Neutrophil (primary cell): Measurements from ENCODE around the gene SPG21.

Source experiments
- H3K27ac ChIP-seq: fragments of 200-600 bp; sonication (generic); 2 replicates; pipeline ENCODE4 v1.5.1; 2016; ENCODE audit warnings: mild to moderate bottlenecking, moderate library complexity
- H3K27me3 ChIP-seq: fragments of 200-600 bp; sonication (generic); 2 replicates; pipeline ENCODE4 v1.6.0; 2016; ENCODE audit warnings: mild to moderate bottlenecking
- H3K36me3 ChIP-seq: fragments of 200-600 bp; sonication (generic); 2 replicates; pipeline ENCODE4 v1.5.1; 2017
- H3K4me1 ChIP-seq, 2 experiments: fragments of 200-600 bp in 1 of 2; sonication (generic) in 1 of 2; 1 replicate in 1 of 2; 2 replicates in 1 of 2; pipeline versions ENCODE4 v1.5.1 to v1.6.1; 2013 to 2016; ENCODE audit warnings: low read depth in 1 of 2, low read length in 1 of 2, mild to moderate bottlenecking in 1 of 2, moderate library complexity in 1 of 2; ENCODE audit not compliant: control insufficient read depth in 1 of 2, insufficient read depth in 1 of 2
- H3K4me3 ChIP-seq, 2 experiments: fragments of 200-600 bp in 1 of 2; sonication (generic) in 1 of 2; 1 replicate in 1 of 2; 2 replicates in 1 of 2; pipeline ENCODE4 v1.5.1; 2013 to 2016; ENCODE audit warnings: low read depth in 1 of 2, low read length in 1 of 2, mild to moderate bottlenecking in 1 of 2, moderate library complexity in 1 of 2
- H3K9me3 ChIP-seq: fragments of 200-600 bp; sonication (generic); 2 replicates; pipeline ENCODE4 v1.5.1; 2016
- TF ChIP-seq, protein P1 (sequence below): fragments of 200-600 bp; sonication (generic); IDR thresholded peaks from 2 replicates; pipeline ENCODE4 v1.5.1; 2016; ENCODE audit warnings: antibody characterized with exemption

Gene SPG21

GRCh38 chr15:65033659-65034269 lies 44.0 kb upstream of the SPG21 start:
- Histone ChIP-seq H3K27ac (no peak overlapping the region), H3K36me3 (no peaks in the 10 kb centered on the region), H3K9me3 (no peaks in the 10 kb centered on the region), H3K4me3 (no peak overlapping the region), H3K27me3 (peaks cover 32% of the 10 kb centered on the region), H3K4me1 (peaks cover 7 to 9% of the 10 kb centered on the region in 2 experiments)
- TF ChIP-seq, protein P1, sequence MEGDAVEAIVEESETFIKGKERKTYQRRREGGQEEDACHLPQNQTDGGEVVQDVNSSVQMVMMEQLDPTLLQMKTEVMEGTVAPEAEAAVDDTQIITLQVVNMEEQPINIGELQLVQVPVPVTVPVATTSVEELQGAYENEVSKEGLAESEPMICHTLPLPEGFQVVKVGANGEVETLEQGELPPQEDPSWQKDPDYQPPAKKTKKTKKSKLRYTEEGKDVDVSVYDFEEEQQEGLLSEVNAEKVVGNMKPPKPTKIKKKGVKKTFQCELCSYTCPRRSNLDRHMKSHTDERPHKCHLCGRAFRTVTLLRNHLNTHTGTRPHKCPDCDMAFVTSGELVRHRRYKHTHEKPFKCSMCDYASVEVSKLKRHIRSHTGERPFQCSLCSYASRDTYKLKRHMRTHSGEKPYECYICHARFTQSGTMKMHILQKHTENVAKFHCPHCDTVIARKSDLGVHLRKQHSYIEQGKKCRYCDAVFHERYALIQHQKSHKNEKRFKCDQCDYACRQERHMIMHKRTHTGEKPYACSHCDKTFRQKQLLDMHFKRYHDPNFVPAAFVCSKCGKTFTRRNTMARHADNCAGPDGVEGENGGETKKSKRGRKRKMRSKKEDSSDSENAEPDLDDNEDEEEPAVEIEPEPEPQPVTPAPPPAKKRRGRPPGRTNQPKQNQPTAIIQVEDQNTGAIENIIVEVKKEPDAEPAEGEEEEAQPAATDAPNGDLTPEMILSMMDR = no peak

GRCh38 chr15:65032801-65033537 lies 43.3 kb upstream of the SPG21 start:
- no peak overlapping the region for H3K27ac ChIP-seq
- peaks cover 32% of the 10 kb centered on the region for H3K27me3 ChIP-seq
- TF ChIP-seq, protein P1 = peak; percentile 51
- no peaks in the 10 kb centered on the region for H3K36me3 ChIP-seq
- H3K9me3 ChIP-seq = no peaks in the 10 kb centered on the region
- H3K4me3 ChIP-seq = no peak overlapping the region
- H3K4me1 ChIP-seq = peaks cover 15 to 17% of the 10 kb centered on the region in 2 experiments

- Histone ChIP-seq H3K27me3 (peaks cover 32% of the 10 kb centered on the region), H3K9me3 (no peaks in the 10 kb centered on the region), H3K4me3 (peak overlapping the region; percentile 90 to 98), H3K36me3 (peaks cover 21% of the 10 kb centered on the region), H3K4me1 (peaks cover 20 to 25% of the 10 kb centered on the region in 2 experiments), H3K27ac (peak overlapping the region; percentile 81)
- TF ChIP-seq, protein P1 = no peak
Measured at GRCh38 chr15:65029736-65030208, 40.1 kb upstream of the SPG21 start.

DNA sequence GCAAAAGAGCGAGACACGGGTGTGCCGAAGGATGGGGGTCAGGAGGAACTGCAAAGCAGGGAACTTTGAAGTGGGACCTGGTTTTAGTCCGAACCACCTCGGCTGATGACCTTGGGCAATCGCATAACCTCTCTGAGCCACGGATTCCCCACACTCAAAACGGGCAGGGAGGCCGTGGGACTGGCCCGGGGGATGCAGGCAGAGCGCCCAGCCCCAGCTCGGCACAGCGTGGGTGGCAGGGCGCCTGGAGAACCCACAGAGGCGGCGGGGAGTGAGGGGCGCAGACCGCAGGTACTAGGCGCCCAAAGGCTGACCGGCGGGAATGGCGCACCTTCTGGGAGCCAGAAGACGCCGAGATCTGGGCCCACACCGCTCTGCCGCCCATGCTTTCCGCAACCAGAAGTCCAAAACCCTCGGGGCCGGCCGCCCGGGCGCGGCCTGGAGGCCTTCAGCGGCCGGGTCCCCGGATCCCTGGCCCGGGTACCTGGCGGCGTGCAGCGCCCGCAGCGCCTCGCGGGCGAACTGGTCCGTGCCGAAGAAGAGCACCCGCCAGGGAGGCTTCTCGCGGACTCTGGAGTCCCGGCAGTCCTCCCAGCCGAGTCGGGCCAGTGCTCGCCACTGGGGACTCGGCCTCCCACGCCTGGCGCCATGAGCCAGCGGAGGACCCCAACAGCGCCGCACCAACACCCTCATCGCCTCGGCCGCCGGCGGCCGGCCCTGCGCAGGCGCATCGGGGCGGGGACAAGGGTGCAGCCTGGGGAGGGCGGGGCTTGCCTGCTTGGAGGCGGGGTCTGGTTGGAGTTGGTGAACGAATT lies 39.4 kb upstream of the SPG21 start, which contains the start of gene MTFMT:
MTFMT (minus strand) TSS at position 719 of the 815 bp plus-strand sequence; CDS start at position 693, 26 bp downstream.
- Histone ChIP-seq H3K27ac (peak within 1 kb of the TSS; percentile 81), H3K9me3 (no peaks in the 10 kb centered on the region), H3K36me3 (peaks cover 28% of the 10 kb centered on the region), H3K4me1 (peaks cover 20 to 25% of the 10 kb centered on the region in 2 experiments), H3K27me3 (peaks cover 32% of the 10 kb centered on the region), H3K4me3 (peak within 1 kb of the TSS; percentile 90 to 98)
- TF ChIP-seq, protein P1 = no peak

DNA sequence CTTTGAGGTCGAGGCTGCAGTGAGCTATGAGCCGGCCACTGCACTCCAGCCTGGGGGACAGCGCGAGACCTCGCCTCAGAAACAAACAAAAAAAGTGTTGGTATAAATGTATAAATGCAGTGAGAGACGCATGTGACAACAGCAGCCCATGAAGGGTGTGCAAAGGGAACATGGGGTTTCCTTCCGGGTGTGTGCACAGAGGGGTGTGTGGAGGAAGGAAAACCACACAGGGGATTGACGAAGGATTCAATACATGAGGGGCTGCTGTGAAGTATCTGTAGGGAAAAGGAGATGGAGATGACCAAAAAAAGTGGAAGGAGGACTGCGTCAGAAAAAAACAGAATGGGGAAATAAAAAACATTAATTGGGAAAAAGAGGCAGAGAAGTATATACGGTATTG lies 38.6 kb upstream of the SPG21 start:
- Histone ChIP-seq H3K4me1 (peaks cover 19 to 23% of the 10 kb centered on the region in 2 experiments), H3K27me3 (peaks cover 26% of the 10 kb centered on the region), H3K36me3 (peaks cover 36% of the 10 kb centered on the region), H3K27ac (peak overlapping the region; percentile 81), H3K9me3 (no peaks in the 10 kb centered on the region), H3K4me3 (peak overlapping the region; percentile 90 to 98)
- TF ChIP-seq, protein P1 = no peak
